GM19043 (cell line): ENCODE results near the gene SHCBP1.
"Not testable (repeated sequence)": the region's sequence is repeated elsewhere in the genome, so short reads cannot be mapped to it uniquely, and the experiment has no call there.

Experiments
- ATAC-seq: cut with Tn5 transposase; IDR thresholded peaks from one replicate; pipeline ENCODE4 v1.9.1; 2021; ENCODE audit warnings: low read depth; ENCODE audit not compliant: unreplicated experiment

The SHCBP1 gene

GRCh38 chr16:46621006-46621933, at the start of gene SHCBP1:
TSS of gene SHCBP1 (minus strand) at chr16:46621379. CDS start at chr16:46621359, 20 bp downstream.
- ATAC-seq = peak; percentile 95

GRCh38 chr16:46662123-46662522, 40.9 kb upstream of the SHCBP1 start:
- no peak for ATAC-seq

GRCh38 chr16:46658925-46659324, 37.7 kb upstream of the SHCBP1 start:
- ATAC-seq = peak; percentile 93

GRCh38 chr16:46651305-46651704, 30.1 kb upstream of the SHCBP1 start:
- no peak for ATAC-seq

GRCh38 chr16:46650254-46650623, 29.1 kb upstream of the SHCBP1 start:
- no peak for ATAC-seq

GRCh38 chr16:46649588-46650253, 28.5 kb upstream of the SHCBP1 start:
- no peak for ATAC-seq

GRCh38 chr16:46648656-46649055, 27.5 kb upstream of the SHCBP1 start:
- ATAC-seq = no peak

- ATAC-seq = no peak
Measured at GRCh38 chr16:46638947-46639925, 18.1 kb upstream of the SHCBP1 start.

GRCh38 chr16:46632778-46633733, 11.9 kb upstream of the SHCBP1 start:
- ATAC-seq = no peak

- no peak for ATAC-seq
Measured at GRCh38 chr16:46629331-46630219, 8.4 kb upstream of the SHCBP1 start.

GRCh38 chr16:46627746-46628145, 6.6 kb upstream of the SHCBP1 start:
- no peak for ATAC-seq

GRCh38 chr16:46626681-46627080, 5.5 kb upstream of the SHCBP1 start:
- ATAC-seq = not testable (repeated sequence)

GRCh38 chr16:46624862-46625261, 3.7 kb upstream of the SHCBP1 start:
- not testable (repeated sequence) for ATAC-seq

- not testable (repeated sequence) for ATAC-seq
Measured at GRCh38 chr16:46623707-46624106, 2.5 kb upstream of the SHCBP1 start.

GRCh38 chr16:46623246-46623645, 2.1 kb upstream of the SHCBP1 start:
- ATAC-seq = not testable (repeated sequence)

GRCh38 chr16:46621934-46622676, 926 bp upstream of the SHCBP1 start:
- ATAC-seq = no peak

- peak; percentile 14 for ATAC-seq
Measured at GRCh38 chr16:46620266-46621005, 743 bp downstream of the SHCBP1 start.
